SK-N-SH treated with all-trans-retinoic acid at 6 μM for 48 hours (cell line): ENCODE data around the gene RGS7.

ENCODE experiments used
- ATAC-seq: fragments of 200-7000 bp; cut with Tn5 transposase; 3 replicates; pipeline ENCODE4 v1.9.1; 2020; ENCODE audit warnings: mild to moderate bottlenecking, moderate library complexity
- ARNTL ChIP-seq: fragments of 450-650 bp; formaldehyde crosslinking; IDR thresholded peaks from 2 replicates; pipeline ENCODE4 v1.5.0; 2020; ENCODE audit warnings: low read depth, mild to moderate bottlenecking, moderate library complexity, borderline replicate concordance
- BACH2 ChIP-seq: fragments of 250-450 bp; sonication (Bioruptor Pico); IDR thresholded peaks from 2 replicates; pipeline ENCODE4 v1.9.0; 2021; ENCODE audit warnings: mild to moderate bottlenecking, borderline replicate concordance
- CSDC2 ChIP-seq: fragments of 250-450 bp; sonication (Bioruptor Pico); IDR thresholded peaks from 2 replicates; pipeline ENCODE4 v1.5.0; 2020; ENCODE audit warnings: mild to moderate bottlenecking, moderate library complexity
- GLIS3 ChIP-seq: fragments of 250-450 bp; sonication (Bioruptor Pico); IDR thresholded peaks from 2 replicates; pipeline ENCODE4 v1.5.0; 2020; ENCODE audit warnings: mild to moderate bottlenecking, moderate library complexity
- ISL1 ChIP-seq: fragments of 250-450 bp; sonication (Bioruptor Pico); IDR thresholded peaks from 2 replicates; pipeline ENCODE4 v2.1.2; 2022; ENCODE audit warnings: mild to moderate bottlenecking, moderate library complexity
- OSR1 ChIP-seq: fragments of 250-450 bp; sonication (Bioruptor Pico); IDR thresholded peaks from 2 replicates; pipeline ENCODE4 v1.8.0; 2022; ENCODE audit warnings: moderate library complexity, mild to moderate bottlenecking, inconsistent platforms
- RARB ChIP-seq: fragments of 250-450 bp; sonication (Bioruptor Pico); IDR thresholded peaks from 2 replicates; pipeline ENCODE4 v1.8.0; 2021; ENCODE audit warnings: mild to moderate bottlenecking, moderate library complexity
- SNAI2 ChIP-seq: fragments of 250-450 bp; sonication (Bioruptor Pico); IDR thresholded peaks from 2 replicates; pipeline ENCODE4 v1.5.0; 2020; ENCODE audit warnings: mild to moderate bottlenecking, moderate library complexity
- TCF4 ChIP-seq: fragments of 250-450 bp; sonication (Bioruptor Pico); IDR thresholded peaks from 2 replicates; pipeline ENCODE4 v1.8.0; 2021; ENCODE audit warnings: mild to moderate bottlenecking, moderate library complexity, borderline replicate concordance
- TOX ChIP-seq: fragments of 250-450 bp; sonication (Bioruptor Pico); IDR thresholded peaks from 2 replicates; pipeline ENCODE4 v1.8.0; 2021; ENCODE audit warnings: mild to moderate bottlenecking, moderate library complexity, borderline replicate concordance
- ZC3H10 ChIP-seq: fragments of 250-450 bp; sonication (Bioruptor Pico); IDR thresholded peaks from 2 replicates; pipeline ENCODE4 v1.5.1; 2021; ENCODE audit warnings: mild to moderate bottlenecking, moderate library complexity
- ZFP3 ChIP-seq: fragments of 250-450 bp; sonication (Bioruptor Pico); IDR thresholded peaks from 2 replicates; pipeline ENCODE4 v1.5.0; 2020; ENCODE audit warnings: mild to moderate bottlenecking, moderate library complexity
- ZFP30 ChIP-seq: fragments of 450-650 bp; formaldehyde crosslinking; IDR thresholded peaks from 2 replicates; pipeline ENCODE4 v1.5.0; 2022; ENCODE audit warnings: mild to moderate bottlenecking, moderate library complexity
- ZNF565 ChIP-seq: fragments of 450-650 bp; formaldehyde crosslinking; conservative IDR thresholded peaks from 2 replicates; pipeline ENCODE4 v1.5.0; 2020; ENCODE audit warnings: low read depth, mild to moderate bottlenecking, moderate library complexity
- ZNF70 ChIP-seq: fragments of 450-650 bp; formaldehyde crosslinking; IDR thresholded peaks from 2 replicates; pipeline ENCODE4 v1.5.0; 2020; ENCODE audit warnings: mild to moderate bottlenecking, moderate library complexity
- TF ChIP-seq, protein P1 (sequence below): fragments of 250-450 bp; sonication (Bioruptor Pico); IDR thresholded peaks from 2 replicates; pipeline ENCODE4 v1.5.1; 2020; ENCODE audit warnings: low read depth, mild to moderate bottlenecking, moderate library complexity
- TF ChIP-seq, protein P2 (sequence below): fragments of 250-450 bp; sonication (Bioruptor Pico); IDR thresholded peaks from 2 replicates; pipeline ENCODE4 v1.8.0; 2020; ENCODE audit warnings: mild to moderate bottlenecking, moderate library complexity, borderline replicate concordance
- TF ChIP-seq, protein P3 (sequence below): fragments of 250-450 bp; sonication (Bioruptor Pico); IDR thresholded peaks from 2 replicates; pipeline ENCODE4 v1.5.0; 2020; ENCODE audit warnings: mild to moderate bottlenecking, moderate library complexity
- TF ChIP-seq, protein P4 (sequence below): fragments of 250-450 bp; sonication (Bioruptor Pico); IDR thresholded peaks from 2 replicates; pipeline ENCODE4 v1.5.1; 2021; ENCODE audit warnings: mild to moderate bottlenecking, moderate library complexity

The RGS7 gene

DNA sequence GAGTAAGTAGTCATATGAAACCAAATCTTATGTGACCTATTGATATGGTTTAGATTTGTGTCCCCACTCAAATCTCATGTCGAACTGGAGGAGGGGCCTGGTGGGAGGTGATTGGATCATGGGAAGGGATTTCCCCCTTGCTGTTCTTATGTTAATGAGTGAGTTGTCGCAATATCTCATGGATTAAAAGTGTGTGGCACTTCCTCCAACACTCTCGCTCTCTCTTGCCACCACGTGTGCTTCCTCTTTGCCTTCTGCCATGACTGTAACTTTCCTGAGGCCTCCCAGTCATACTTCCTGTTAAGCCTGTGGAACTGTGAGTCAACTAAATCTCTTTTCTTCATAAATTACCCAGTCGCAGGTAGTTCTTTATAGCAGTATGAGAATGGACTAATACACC lies 241.2 kb downstream of the RGS7 start (continued):
- TF ChIP-seq, protein P1, sequence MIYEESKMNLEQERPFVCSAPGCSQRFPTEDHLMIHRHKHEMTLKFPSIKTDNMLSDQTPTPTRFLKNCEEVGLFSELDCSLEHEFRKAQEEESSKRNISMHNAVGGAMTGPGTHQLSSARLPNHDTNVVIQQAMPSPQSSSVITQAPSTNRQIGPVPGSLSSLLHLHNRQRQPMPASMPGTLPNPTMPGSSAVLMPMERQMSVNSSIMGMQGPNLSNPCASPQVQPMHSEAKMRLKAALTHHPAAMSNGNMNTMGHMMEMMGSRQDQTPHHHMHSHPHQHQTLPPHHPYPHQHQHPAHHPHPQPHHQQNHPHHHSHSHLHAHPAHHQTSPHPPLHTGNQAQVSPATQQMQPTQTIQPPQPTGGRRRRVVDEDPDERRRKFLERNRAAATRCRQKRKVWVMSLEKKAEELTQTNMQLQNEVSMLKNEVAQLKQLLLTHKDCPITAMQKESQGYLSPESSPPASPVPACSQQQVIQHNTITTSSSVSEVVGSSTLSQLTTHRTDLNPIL (CRISPR knock-in tag): no peak
- no peak for TF ChIP-seq TCF4 (CRISPR knock-in tag)
- TF ChIP-seq, all 23 proteins: peak for 0

DNA sequence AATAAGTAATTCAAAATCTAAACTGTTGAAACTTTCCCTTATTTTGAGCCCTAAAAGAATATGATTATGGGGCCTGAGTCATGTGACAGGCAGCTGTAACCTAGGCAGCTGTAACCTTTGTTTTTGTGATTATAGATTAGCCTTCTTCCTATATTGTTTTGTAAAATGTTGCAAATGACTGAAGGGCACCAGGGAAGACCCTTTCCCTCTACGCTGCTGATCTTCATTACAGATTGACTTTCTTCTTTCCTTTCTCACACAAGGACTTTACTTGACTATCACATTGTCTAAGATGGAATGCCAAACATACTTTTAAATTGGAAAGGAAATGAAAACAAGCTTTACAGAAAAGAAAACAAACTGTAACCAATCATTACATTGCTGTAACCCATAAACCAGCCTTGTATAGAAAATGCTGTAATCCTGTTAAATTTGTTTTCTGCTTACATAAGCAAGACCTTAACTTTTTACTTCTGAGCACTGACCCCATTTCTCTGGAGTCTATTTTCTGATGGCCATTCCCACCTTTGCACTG lies 242.2 kb downstream of the RGS7 start:
- TF ChIP-seq CSDC2 (CRISPR knock-in tag) (no peak), BACH2 (CRISPR knock-in tag) (no peak), OSR1 (CRISPR knock-in tag) (no peak), ZFP30 (CRISPR knock-in tag) (no peak), GLIS3 (no peak), ARNTL (CRISPR knock-in tag) (no peak)
- TF ChIP-seq, all 23 proteins: peak for 0
- no peak for ATAC-seq

DNA sequence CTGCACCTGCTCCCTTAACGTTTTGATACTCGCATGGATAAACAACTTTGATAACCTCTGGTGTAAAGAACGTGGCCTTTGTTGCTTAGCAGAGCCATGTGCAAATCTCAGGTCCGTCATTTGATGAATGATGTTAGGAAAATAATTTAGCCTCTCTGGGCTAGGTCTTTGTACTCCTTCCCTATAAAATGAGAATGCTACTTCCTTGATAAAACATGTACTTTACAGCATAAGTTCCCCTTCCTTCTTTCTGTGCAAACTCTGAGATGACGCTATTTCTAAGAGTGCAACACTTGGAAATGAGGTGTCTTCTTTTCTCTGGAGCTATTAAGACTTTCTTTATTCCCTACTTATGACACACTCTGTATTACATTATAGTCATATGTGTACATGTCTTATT lies 243.4 kb downstream of the RGS7 start:
- TF ChIP-seq TOX: no peak
- no peak for TF ChIP-seq TCF4 (CRISPR knock-in tag)
- TF ChIP-seq ARNTL (CRISPR knock-in tag): no peak
- no peak for TF ChIP-seq CSDC2 (CRISPR knock-in tag)
- no peak for TF ChIP-seq OSR1 (CRISPR knock-in tag)
- TF ChIP-seq SNAI2 (CRISPR knock-in tag): no peak
- no peak for TF ChIP-seq ZNF565 (CRISPR knock-in tag)
- TF ChIP-seq, protein P2, sequence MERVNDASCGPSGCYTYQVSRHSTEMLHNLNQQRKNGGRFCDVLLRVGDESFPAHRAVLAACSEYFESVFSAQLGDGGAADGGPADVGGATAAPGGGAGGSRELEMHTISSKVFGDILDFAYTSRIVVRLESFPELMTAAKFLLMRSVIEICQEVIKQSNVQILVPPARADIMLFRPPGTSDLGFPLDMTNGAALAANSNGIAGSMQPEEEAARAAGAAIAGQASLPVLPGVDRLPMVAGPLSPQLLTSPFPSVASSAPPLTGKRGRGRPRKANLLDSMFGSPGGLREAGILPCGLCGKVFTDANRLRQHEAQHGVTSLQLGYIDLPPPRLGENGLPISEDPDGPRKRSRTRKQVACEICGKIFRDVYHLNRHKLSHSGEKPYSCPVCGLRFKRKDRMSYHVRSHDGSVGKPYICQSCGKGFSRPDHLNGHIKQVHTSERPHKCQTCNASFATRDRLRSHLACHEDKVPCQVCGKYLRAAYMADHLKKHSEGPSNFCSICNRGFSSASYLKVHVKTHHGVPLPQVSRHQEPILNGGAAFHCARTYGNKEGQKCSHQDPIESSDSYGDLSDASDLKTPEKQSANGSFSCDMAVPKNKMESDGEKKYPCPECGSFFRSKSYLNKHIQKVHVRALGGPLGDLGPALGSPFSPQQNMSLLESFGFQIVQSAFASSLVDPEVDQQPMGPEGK (CRISPR knock-in tag): no peak
- no peak for TF ChIP-seq ISL1 (CRISPR knock-in tag)
- TF ChIP-seq, protein P3, sequence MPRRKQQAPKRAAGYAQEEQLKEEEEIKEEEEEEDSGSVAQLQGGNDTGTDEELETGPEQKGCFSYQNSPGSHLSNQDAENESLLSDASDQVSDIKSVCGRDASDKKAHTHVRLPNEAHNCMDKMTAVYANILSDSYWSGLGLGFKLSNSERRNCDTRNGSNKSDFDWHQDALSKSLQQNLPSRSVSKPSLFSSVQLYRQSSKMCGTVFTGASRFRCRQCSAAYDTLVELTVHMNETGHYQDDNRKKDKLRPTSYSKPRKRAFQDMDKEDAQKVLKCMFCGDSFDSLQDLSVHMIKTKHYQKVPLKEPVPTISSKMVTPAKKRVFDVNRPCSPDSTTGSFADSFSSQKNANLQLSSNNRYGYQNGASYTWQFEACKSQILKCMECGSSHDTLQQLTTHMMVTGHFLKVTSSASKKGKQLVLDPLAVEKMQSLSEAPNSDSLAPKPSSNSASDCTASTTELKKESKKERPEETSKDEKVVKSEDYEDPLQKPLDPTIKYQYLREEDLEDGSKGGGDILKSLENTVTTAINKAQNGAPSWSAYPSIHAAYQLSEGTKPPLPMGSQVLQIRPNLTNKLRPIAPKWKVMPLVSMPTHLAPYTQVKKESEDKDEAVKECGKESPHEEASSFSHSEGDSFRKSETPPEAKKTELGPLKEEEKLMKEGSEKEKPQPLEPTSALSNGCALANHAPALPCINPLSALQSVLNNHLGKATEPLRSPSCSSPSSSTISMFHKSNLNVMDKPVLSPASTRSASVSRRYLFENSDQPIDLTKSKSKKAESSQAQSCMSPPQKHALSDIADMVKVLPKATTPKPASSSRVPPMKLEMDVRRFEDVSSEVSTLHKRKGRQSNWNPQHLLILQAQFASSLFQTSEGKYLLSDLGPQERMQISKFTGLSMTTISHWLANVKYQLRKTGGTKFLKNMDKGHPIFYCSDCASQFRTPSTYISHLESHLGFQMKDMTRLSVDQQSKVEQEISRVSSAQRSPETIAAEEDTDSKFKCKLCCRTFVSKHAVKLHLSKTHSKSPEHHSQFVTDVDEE (CRISPR knock-in tag): no peak
- TF ChIP-seq, protein P4, sequence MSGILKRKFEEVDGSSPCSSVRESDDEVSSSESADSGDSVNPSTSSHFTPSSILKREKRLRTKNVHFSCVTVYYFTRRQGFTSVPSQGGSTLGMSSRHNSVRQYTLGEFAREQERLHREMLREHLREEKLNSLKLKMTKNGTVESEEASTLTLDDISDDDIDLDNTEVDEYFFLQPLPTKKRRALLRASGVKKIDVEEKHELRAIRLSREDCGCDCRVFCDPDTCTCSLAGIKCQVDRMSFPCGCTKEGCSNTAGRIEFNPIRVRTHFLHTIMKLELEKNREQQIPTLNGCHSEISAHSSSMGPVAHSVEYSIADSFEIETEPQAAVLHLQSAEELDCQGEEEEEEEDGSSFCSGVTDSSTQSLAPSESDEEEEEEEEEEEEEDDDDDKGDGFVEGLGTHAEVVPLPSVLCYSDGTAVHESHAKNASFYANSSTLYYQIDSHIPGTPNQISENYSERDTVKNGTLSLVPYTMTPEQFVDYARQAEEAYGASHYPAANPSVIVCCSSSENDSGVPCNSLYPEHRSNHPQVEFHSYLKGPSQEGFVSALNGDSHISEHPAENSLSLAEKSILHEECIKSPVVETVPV (CRISPR knock-in tag): no peak
- TF ChIP-seq, all 23 proteins: peak for 0
- ATAC-seq: no peak

DNA sequence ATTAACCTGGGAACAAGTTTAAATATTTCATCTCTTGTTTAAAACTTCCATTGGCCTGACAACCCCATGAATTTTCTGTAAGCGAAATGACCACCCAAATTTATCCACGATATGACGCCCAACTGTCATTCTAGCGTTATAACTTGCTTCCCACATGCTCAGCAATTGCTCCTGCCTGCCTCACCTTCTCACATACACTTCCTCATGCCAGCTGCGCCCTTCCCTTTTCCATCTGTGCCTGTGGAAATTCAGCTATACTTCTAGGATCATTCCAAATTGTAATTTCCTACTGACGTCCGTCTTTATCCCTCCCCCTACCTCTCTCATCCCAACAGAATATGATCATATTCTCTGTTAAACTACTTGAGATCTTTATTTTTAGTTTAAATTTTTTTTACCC lies 248.0 kb downstream of the RGS7 start:
- TF ChIP-seq OSR1 (CRISPR knock-in tag) (no peak), ARNTL (CRISPR knock-in tag) (no peak), RARB (CRISPR knock-in tag) (no peak), ISL1 (CRISPR knock-in tag) (no peak), ZC3H10 (no peak), ZFP30 (CRISPR knock-in tag) (no peak), ZFP3 (CRISPR knock-in tag) (no peak), ZNF565 (CRISPR knock-in tag) (no peak), SNAI2 (CRISPR knock-in tag) (no peak), ZNF70 (CRISPR knock-in tag) (no peak), GLIS3 (no peak)
- TF ChIP-seq, protein P2 (CRISPR knock-in tag): no peak
- ATAC-seq: no peak
